HCT116 (cell line): ENCODE data around the gene CUZD1. TPM values are rescaled to one million over a fixed set of nuclear protein-coding genes. Genes with fewer than 3 reads are reported as not detected.
"Not testable (repeated sequence)": the region's sequence is repeated elsewhere in the genome, so short reads cannot be mapped to it uniquely, and the experiment has no call there.

Experiments used
- ATAC-seq: fragments of 200-7000 bp; cut with Tn5 transposase; 2 replicates; pipeline ENCODE4 v1.9.1; 2020; ENCODE audit warnings: mild to moderate bottlenecking, moderate library complexity
- BruUV-seq: library from RNA; stranded (reverse); fragments of 400-500 nt; replicated peaks from 2 replicates; lab custom pipeline; 2021; lab: Mats Ljungman, UMichigan
- CTCF ChIA-PET: fragments of 300-600 bp; sonication (Branson Sonifier 250); formaldehyde crosslinking; loops from one replicate; lab custom pipeline; 2021; ENCODE audit warnings: antibody characterized with exemption; lab: Charles Lee
- POLR2A ChIA-PET: fragments of 300-600, 350-600 bp; sonication (Branson Sonifier 250); formaldehyde crosslinking; loops from one replicate; lab custom pipeline; 2021; ENCODE audit warnings: antibody characterized with exemption; lab: Charles Lee
- RAD21 ChIA-PET, 2 experiments: fragments of 300-600 bp; sonication (Branson Sonifier 250); formaldehyde crosslinking; loops; one replicate each; lab custom pipeline; 2023; ENCODE audit warnings: low total read pairs in 2 of 2; ENCODE audit not compliant: uncharacterized antibody in 2 of 2, unreplicated experiment in 2 of 2, low non-redundant PET in 1 of 2; lab: Charles Lee
- DNase-seq: peaks from one replicate; pipeline ENCODE4 v3.0.0-alpha.2; 2010; ENCODE audit warnings: low read depth, low spot score
- H2AFZ ChIP-seq: fragments of 200-600 bp; shearing (Covaris generic), sonication (generic); 2 replicates; pipeline ENCODE4 v1.6.1; 2017; ENCODE audit warnings: low read depth, mixed run types, mixed read lengths, antibody characterized with exemption, low read length; ENCODE audit not compliant: poor library complexity, severe bottlenecking
- H3K27ac ChIP-seq: 2 replicates; pipeline ENCODE4 v1.5.1; 2012; ENCODE audit warnings: low read depth, low read length
- H3K27me3 ChIP-seq: fragments of 200-600 bp; sonication (generic); 2 replicates; pipeline ENCODE4 v1.6.1; 2016; ENCODE audit warnings: mixed run types, low read length, mixed read lengths; ENCODE audit not compliant: insufficient read depth
- H3K36me3 ChIP-seq, 2 experiments: fragments of 200-500 bp in 1 of 2; fragments of 200-600 bp in 1 of 2; sonication (Bioruptor generic) in 1 of 2; sonication (generic) in 1 of 2; 2 replicates each; pipeline versions ENCODE4 v1.5.1 to v1.6.1; 2014 to 2016; ENCODE audit warnings: low read length in 2 of 2, inconsistent platforms in 1 of 2, mixed read lengths in 1 of 2, mixed run types in 1 of 2; ENCODE audit not compliant: insufficient read depth in 2 of 2, control insufficient read depth in 1 of 2
- H3K4me1 ChIP-seq, 2 experiments: fragments of 200-600 bp in 1 of 2; sonication (generic) in 1 of 2; 2 replicates each; pipeline versions ENCODE4 v1.5.1 to v1.6.1; 2012 to 2017; ENCODE audit warnings: low read length in 2 of 2, inconsistent platforms in 1 of 2, mild to moderate bottlenecking in 1 of 2, mixed read lengths in 1 of 2, mixed run types in 1 of 2, moderate library complexity in 1 of 2; ENCODE audit not compliant: insufficient read depth in 2 of 2, control insufficient read depth in 1 of 2
- H3K4me2 ChIP-seq: fragments of 200-600 bp; sonication (generic); 2 replicates; pipeline ENCODE4 v1.6.1; 2017; ENCODE audit warnings: mixed run types, low read length, mixed read lengths
- H3K4me3 ChIP-seq, 2 experiments: fragments of 200-600 bp in 1 of 2; sonication (generic) in 1 of 2; replicated peaks in 1 of 2; 2 replicates each; pipeline ENCODE4 v1.5.1; 2011 to 2016; ENCODE audit warnings: low read length in 2 of 2, control low read depth in 1 of 2, low read depth in 1 of 2, mild to moderate bottlenecking in 1 of 2, mixed read lengths in 1 of 2, mixed run types in 1 of 2
- H3K79me2 ChIP-seq: fragments of 200-600 bp; sonication (generic); 2 replicates; pipeline ENCODE4 v1.6.1; 2017; ENCODE audit warnings: mild to moderate bottlenecking, mixed run types, low read length, moderate library complexity, mixed read lengths; ENCODE audit not compliant: insufficient read depth
- H3K9ac ChIP-seq: fragments of 200-600 bp; sonication (generic); 2 replicates; pipeline ENCODE4 v1.6.1; 2016; ENCODE audit warnings: low read length, mixed read lengths
- H3K9me2 ChIP-seq: fragments of 200-600 bp; sonication (generic), shearing (Covaris generic); 2 replicates; pipeline ENCODE4 v1.6.1; 2017; ENCODE audit warnings: mixed run types, mild to moderate bottlenecking, moderate library complexity; ENCODE audit not compliant: insufficient read depth
- H3K9me3 ChIP-seq, 2 experiments: fragments of 200-500 bp in 1 of 2; fragments of 200-600 bp in 1 of 2; sonication (Bioruptor generic) in 1 of 2; sonication (generic) in 1 of 2; 2 replicates each; pipeline ENCODE4 v1.6.1; 2014 to 2017; ENCODE audit warnings: low read length in 2 of 2, mixed read lengths in 2 of 2, inconsistent platforms in 1 of 2, low read depth in 1 of 2, mild to moderate bottlenecking in 1 of 2, mixed run types in 1 of 2, moderate library complexity in 1 of 2; ENCODE audit not compliant: control insufficient read depth in 1 of 2, insufficient read depth in 1 of 2
- H4K20me1 ChIP-seq: fragments of 200-600 bp; sonication (generic), shearing (Covaris generic); 2 replicates; pipeline ENCODE4 v1.6.1; 2017; ENCODE audit warnings: mixed run types, mild to moderate bottlenecking, moderate library complexity; ENCODE audit not compliant: insufficient read depth
- CBX3 ChIP-seq: IDR thresholded peaks from 2 replicates; pipeline ENCODE4 v1.6.1; 2012; ENCODE audit warnings: low read depth
- CEBPB ChIP-seq: IDR thresholded peaks from 2 replicates; pipeline ENCODE4 v1.6.1; 2012; ENCODE audit warnings: low read depth
- ELF1 ChIP-seq: IDR thresholded peaks from 2 replicates; pipeline ENCODE4 v1.6.1; 2012; ENCODE audit warnings: low read depth, borderline replicate concordance
- EZH2 ChIP-seq: fragments of 200-600 bp; sonication (generic); IDR thresholded peaks from 2 replicates; pipeline ENCODE4 v1.6.1; 2017; ENCODE audit warnings: antibody characterized with exemption, mixed run types
- MAX ChIP-seq: IDR thresholded peaks from 2 replicates; pipeline ENCODE4 v1.6.1; 2012
- TCF7L2 ChIP-seq: IDR thresholded peaks from 2 replicates; pipeline ENCODE4 v1.7.0; 2011; ENCODE audit warnings: borderline replicate concordance, inconsistent platforms; ENCODE audit not compliant: insufficient read depth, insufficient read length; ENCODE audit errors: extremely low read depth
- YY1 ChIP-seq: IDR thresholded peaks from 2 replicates; pipeline ENCODE4 v1.6.1; 2011; ENCODE audit warnings: low read length, low read depth, moderate library complexity, mild to moderate bottlenecking; ENCODE audit not compliant: insufficient replicate concordance; ENCODE audit errors: extremely low read depth
- ZBTB33 ChIP-seq: IDR thresholded peaks from 2 replicates; pipeline ENCODE4 v1.6.1; 2011; ENCODE audit warnings: mild to moderate bottlenecking, low read length, moderate library complexity; ENCODE audit not compliant: insufficient replicate concordance; ENCODE audit errors: extremely low read depth
- intact Hi-C: fragments of 100-400 bp; cut with micrococcal nuclease; formaldehyde crosslinking; loops from 2 replicates; pipeline ENCODE4 v1.10.0; 2022
- total RNA-seq: library from RNA; stranded (reverse); gene quantifications from one replicate; pipeline ENCODE4 v1.2.1, GENCODE V29; 2021; ENCODE audit not compliant: unreplicated experiment

Gene CUZD1
- total RNA-seq, 1 experiment from 2014 or later: 1.7 TPM

- POLR2A ChIA-PET, DNase-seq, intact Hi-C loops, ATAC-seq, H3K27ac ChIP-seq, H3K36me3 ChIP-seq, RAD21 ChIA-PET, H3K27me3 ChIP-seq, H2AFZ ChIP-seq, H3K4me3 ChIP-seq, H4K20me1 ChIP-seq, H3K4me1 ChIP-seq, H3K4me2 ChIP-seq, H3K9me3 ChIP-seq, CTCF ChIA-PET, H3K9ac ChIP-seq, H3K9me2 ChIP-seq, BruUV-seq: not testable (repeated sequence)
- H3K79me2 ChIP-seq: peaks cover 44% of the 10 kb centered on the region
Measured at GRCh38 chr10:122868768-122869167, 23.1 kb upstream of the CUZD1 start.

- H3K27ac ChIP-seq, H3K9me2 ChIP-seq, H3K9me3 ChIP-seq, H3K36me3 ChIP-seq, H4K20me1 ChIP-seq, POLR2A ChIA-PET, BruUV-seq, H3K4me2 ChIP-seq, intact Hi-C loops, RAD21 ChIA-PET, DNase-seq, H3K27me3 ChIP-seq, ATAC-seq, H2AFZ ChIP-seq, H3K4me3 ChIP-seq, CTCF ChIA-PET, H3K9ac ChIP-seq: not testable (repeated sequence)
- peaks cover 50% of the 10 kb centered on the region for H3K79me2 ChIP-seq
- peaks cover 0 to 18% of the 10 kb centered on the region in 2 experiments; a peak in 2 of 4 replicates for H3K4me1 ChIP-seq
Measured at GRCh38 chr10:122866757-122867482, 21.3 kb upstream of the CUZD1 start.

GRCh38 chr10:122864901-122865300 lies 19.2 kb upstream of the CUZD1 start:
- no peaks in the 10 kb centered on the region for H3K9me3 ChIP-seq
- ChIA-PET POLR2A (no interaction called here), RAD21 (no interaction called here), CTCF (no interaction called here)
- H3K27ac ChIP-seq: no peak overlapping the region
- no peaks in the 10 kb centered on the region for H3K36me3 ChIP-seq
- DNase-seq: no peak
- H3K4me2 ChIP-seq: no peak overlapping the region
- no peaks in the 10 kb centered on the region for H3K27me3 ChIP-seq
- no peaks in the 10 kb centered on the region for H3K9me2 ChIP-seq
- no peak overlapping the region for H3K9ac ChIP-seq
- peaks cover 0 to 26% of the 10 kb centered on the region in 2 experiments; a peak in 2 of 4 replicates for H3K4me1 ChIP-seq
- H3K79me2 ChIP-seq: peaks cover 69% of the 10 kb centered on the region
- intact Hi-C loops: no loop called here
- no TSS peak for BruUV-seq
- no peak overlapping the region for H2AFZ ChIP-seq
- no peak for ATAC-seq
- no peak overlapping the region for H3K4me3 ChIP-seq
- no peaks in the 10 kb centered on the region for H4K20me1 ChIP-seq
- TF ChIP-seq ELF1 (no peak), YY1 (no peak), ZBTB33 (no peak), MAX (no peak), TCF7L2 (no peak), EZH2 (no peak), CBX3 (no peak), CEBPB (no peak)
